Stomach (tissue), 9 donors: ENCODE results near the gene LDB3. TPM values are rescaled to one million over a fixed set of nuclear protein-coding genes. Genes with fewer than 3 reads are reported as not detected.

Source experiments
- DNase-seq, 2 donors: peaks; one replicate each; pipeline versions ENCODE4 v3.0.0 to v3.0.0-alpha.2; 2013 to 2019
- H3K27ac ChIP-seq, 5 donors: fragments of 200-600 bp in 4 of 5; sonication (generic) in 4 of 5; one replicate each; pipeline ENCODE4 v1.5.1; 2013 to 2019; ENCODE audit warnings: mild to moderate bottlenecking in 1 of 5, moderate library complexity in 1 of 5
- H3K27me3 ChIP-seq, 3 donors: fragments of 200-600 bp; sonication (generic); one replicate each; pipeline ENCODE4 v1.5.1; 2017 to 2019; ENCODE audit warnings: mixed run types in 1 of 3
- H3K36me3 ChIP-seq, 4 donors: fragments of 200-600 bp; sonication (generic); 1 replicate in 3 of 4; 2 replicates in 1 of 4; pipeline ENCODE4 v1.5.1; 2016 to 2019
- H3K4me1 ChIP-seq, 4 donors: fragments of 200-600 bp; sonication (generic); one replicate each; pipeline ENCODE4 v1.5.1; 2016 to 2019
- H3K4me3 ChIP-seq, 4 donors: fragments of 200-600 bp; sonication (generic) in 3 of 4; one replicate each; pipeline ENCODE4 v1.5.1; 2016 to 2019; ENCODE audit warnings: mild to moderate bottlenecking in 1 of 4
- H3K9me3 ChIP-seq, 4 donors: fragments of 200-600 bp; sonication (generic); one replicate each; pipeline ENCODE4 v1.5.1; 2016 to 2019
- EP300 ChIP-seq: sonication (generic); formaldehyde crosslinking; IDR thresholded peaks from one replicate; pipeline ENCODE4 v1.6.1; 2017; ENCODE audit warnings: antibody characterized with exemption
- POLR2A ChIP-seq, 4 donors: fragments of 450-650 bp; IDR thresholded peaks; one replicate each; pipeline ENCODE4 v1.6.1; 2016; ENCODE audit warnings: antibody characterized with exemption in 4 of 4, control low read depth in 2 of 4, mild to moderate bottlenecking in 1 of 4, moderate library complexity in 1 of 4
- POLR2AphosphoS5 ChIP-seq, 3 donors: sonication (generic); formaldehyde crosslinking; IDR thresholded peaks; one replicate each; pipeline ENCODE4 v1.6.1; 2016; ENCODE audit warnings: antibody characterized with exemption in 3 of 3
- WGBS, 5 donors: extraction: QIAGEN DNeasy Blood & Tissue Kit in 3 of 5; methylation state at CpG; one replicate each; pipeline versions ENCODE4 v1.1.5 to v1.1.7; 2013 to 2018; 5-methylcytosine and 5-hydroxymethylcytosine counted together
- intact Hi-C: fragments of 100-400 bp; cut with DNase I; formaldehyde crosslinking; loops from one replicate; pipeline ENCODE4 v1.15.1; 2023; ENCODE audit warnings: low total_unique reads
- polyA plus RNA-seq, 3 donors: library from polyadenylated mRNA; stranded (reverse); fragments of 200-250 nt; gene quantifications; one replicate each; pipeline ENCODE4 v1.2.3, GENCODE V29; 2013
- total RNA-seq, 5 donors: library from RNA; depleted of rRNA; stranded (reverse); fragments of >200 nt; gene quantifications; one replicate each; pipeline versions ENCODE4 v1.1.0 to v1.2.3, GENCODE V29; 2014 to 2016
- TF ChIP-seq, protein P1 (sequence below), 7 experiments: fragments of 450-650 bp in 4 of 7; fragments of 200-600 bp in 3 of 7; sonication (generic) in 3 of 7; IDR thresholded peaks; one replicate each; pipeline ENCODE4 v1.5.1; 2016 to 2019; ENCODE audit warnings: antibody characterized with exemption in 7 of 7, control low read depth in 2 of 7, mild to moderate bottlenecking in 1 of 7
- donor health status: healthy with polysubstance abuse.
- donor health status: Bipolar disorder and iron deficiency.
- donor health status: healthy.

Gene LDB3
- total and polyA plus RNA-seq, 8 donors: 0.29 to 8.5 (median 2.5) TPM

DNA sequence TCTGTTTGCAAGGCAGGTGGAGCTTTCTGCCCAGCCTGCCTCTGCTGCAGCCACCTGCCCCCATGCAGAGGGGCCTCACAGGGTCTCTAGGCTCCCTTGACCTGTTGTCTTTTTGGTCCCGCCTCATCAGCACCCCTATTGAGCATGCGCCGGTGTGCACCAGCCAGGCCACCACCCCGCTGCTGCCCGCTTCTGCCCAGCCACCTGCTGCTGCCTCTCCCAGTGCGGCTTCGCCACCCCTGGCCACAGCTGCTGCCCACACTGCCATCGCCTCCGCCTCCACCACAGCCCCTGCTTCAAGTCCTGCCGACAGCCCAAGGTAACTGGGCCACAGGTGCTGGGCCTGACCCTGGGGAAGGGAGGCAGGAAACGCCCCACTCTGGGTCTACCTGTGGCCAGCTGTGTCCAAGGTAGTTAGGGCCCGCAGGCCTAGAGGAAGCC, 38.1 kb downstream of the LDB3 start:
- TF ChIP-seq POLR2A (IDR thresholded peaks at IDR 0.05): no peak
- TF ChIP-seq, protein P1, sequence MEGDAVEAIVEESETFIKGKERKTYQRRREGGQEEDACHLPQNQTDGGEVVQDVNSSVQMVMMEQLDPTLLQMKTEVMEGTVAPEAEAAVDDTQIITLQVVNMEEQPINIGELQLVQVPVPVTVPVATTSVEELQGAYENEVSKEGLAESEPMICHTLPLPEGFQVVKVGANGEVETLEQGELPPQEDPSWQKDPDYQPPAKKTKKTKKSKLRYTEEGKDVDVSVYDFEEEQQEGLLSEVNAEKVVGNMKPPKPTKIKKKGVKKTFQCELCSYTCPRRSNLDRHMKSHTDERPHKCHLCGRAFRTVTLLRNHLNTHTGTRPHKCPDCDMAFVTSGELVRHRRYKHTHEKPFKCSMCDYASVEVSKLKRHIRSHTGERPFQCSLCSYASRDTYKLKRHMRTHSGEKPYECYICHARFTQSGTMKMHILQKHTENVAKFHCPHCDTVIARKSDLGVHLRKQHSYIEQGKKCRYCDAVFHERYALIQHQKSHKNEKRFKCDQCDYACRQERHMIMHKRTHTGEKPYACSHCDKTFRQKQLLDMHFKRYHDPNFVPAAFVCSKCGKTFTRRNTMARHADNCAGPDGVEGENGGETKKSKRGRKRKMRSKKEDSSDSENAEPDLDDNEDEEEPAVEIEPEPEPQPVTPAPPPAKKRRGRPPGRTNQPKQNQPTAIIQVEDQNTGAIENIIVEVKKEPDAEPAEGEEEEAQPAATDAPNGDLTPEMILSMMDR (IDR thresholded peaks at IDR 0.05): no peak
- TF ChIP-seq EP300: no peak
- TF ChIP-seq POLR2AphosphoS5 (IDR thresholded peaks at IDR 0.05): no peak
- Histone ChIP-seq H3K9me3 (no peaks in the 10 kb centered on the region), H3K27ac (peak overlapping the region in 1 of 5 donors; percentile 99), H3K4me3 (no peak overlapping the region), H3K36me3 (no peaks in the 10 kb centered on the region), H3K4me1 (peaks cover 3 to 15% (median 10%) of the 10 kb centered on the region in 4 donors), H3K27me3 (no peaks in the 10 kb centered on the region)
- intact Hi-C loops: no loop called here
- 67 to 90% (median 81%) methylated on average over 10 to 12 of the region's 12 CpGs for WGBS, 5 donors
- no peak for DNase-seq

DNA sequence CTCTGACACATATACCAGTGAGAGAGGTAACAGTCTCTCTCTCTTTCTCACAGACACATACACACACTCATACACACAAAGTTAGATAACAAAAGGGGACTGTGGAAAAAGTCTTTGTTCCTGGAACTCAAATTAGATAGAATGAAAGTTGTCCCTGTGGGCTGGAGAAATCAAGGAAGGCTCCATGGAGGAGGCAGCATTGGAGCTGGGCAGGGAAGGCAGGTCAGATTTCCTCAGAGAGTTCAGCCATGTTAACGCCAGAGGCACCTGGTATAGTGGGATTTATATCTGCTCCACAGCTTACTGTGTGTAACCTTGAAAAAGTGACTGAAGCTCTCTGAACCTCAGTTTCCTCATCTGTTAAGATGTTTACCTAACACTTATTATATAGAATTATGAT, 38.7 kb downstream of the LDB3 start:
- Histone ChIP-seq H3K9me3 (no peaks in the 10 kb centered on the region), H3K4me1 (peaks cover 3 to 17% (median 12%) of the 10 kb centered on the region in 4 donors), H3K27me3 (no peaks in the 10 kb centered on the region), H3K27ac (peak overlapping the region in 1 of 5 donors; percentile 99), H3K36me3 (no peaks in the 10 kb centered on the region), H3K4me3 (no peak overlapping the region)
- no peak for DNase-seq
- TF ChIP-seq POLR2A (IDR thresholded peaks at IDR 0.05) (no peak), EP300 (no peak), POLR2AphosphoS5 (IDR thresholded peaks at IDR 0.05) (no peak)
- TF ChIP-seq, protein P1 (IDR thresholded peaks at IDR 0.05): no peak
- 92 to 100% (median 94%) methylated on average over 1 of the region's 1 CpG for WGBS, 5 donors
- intact Hi-C loops: no loop called here

DNA sequence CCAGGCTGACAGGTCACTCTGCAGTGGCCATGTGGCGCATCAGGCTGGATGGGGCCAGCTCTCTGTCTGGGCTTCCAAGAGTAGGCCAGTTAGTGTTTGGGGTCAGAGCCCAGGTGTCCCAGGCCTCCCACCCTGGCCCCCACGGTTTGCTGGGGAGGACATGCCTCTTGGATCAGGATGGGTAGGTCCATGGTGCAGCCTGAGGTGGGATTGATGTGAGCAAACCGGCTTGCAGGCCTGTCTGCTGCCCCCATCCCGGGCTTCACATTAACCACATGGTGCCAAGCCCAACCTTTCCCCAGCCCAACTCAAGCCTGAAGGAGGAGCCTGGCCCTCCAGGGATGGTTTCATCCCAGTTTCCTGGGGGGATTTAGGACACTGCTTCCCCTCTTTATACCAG, 39.2 kb downstream of the LDB3 start:
- DNase-seq: no peak
- no peak for TF ChIP-seq POLR2AphosphoS5 (IDR thresholded peaks at IDR 0.05)
- TF ChIP-seq, protein P1 (IDR thresholded peaks at IDR 0.05): no peak
- Histone ChIP-seq H3K9me3 (no peaks in the 10 kb centered on the region), H3K27ac (peak overlapping the region in 1 of 5 donors; percentile 99), H3K27me3 (no peaks in the 10 kb centered on the region), H3K4me3 (no peak overlapping the region), H3K36me3 (no peaks in the 10 kb centered on the region), H3K4me1 (peaks cover 7 to 23% (median 17%) of the 10 kb centered on the region in 4 donors)
- intact Hi-C loops: no loop called here
- 66 to 82% (median 69%) methylated on average over 4 of the region's 4 CpGs for WGBS, 5 donors

DNA sequence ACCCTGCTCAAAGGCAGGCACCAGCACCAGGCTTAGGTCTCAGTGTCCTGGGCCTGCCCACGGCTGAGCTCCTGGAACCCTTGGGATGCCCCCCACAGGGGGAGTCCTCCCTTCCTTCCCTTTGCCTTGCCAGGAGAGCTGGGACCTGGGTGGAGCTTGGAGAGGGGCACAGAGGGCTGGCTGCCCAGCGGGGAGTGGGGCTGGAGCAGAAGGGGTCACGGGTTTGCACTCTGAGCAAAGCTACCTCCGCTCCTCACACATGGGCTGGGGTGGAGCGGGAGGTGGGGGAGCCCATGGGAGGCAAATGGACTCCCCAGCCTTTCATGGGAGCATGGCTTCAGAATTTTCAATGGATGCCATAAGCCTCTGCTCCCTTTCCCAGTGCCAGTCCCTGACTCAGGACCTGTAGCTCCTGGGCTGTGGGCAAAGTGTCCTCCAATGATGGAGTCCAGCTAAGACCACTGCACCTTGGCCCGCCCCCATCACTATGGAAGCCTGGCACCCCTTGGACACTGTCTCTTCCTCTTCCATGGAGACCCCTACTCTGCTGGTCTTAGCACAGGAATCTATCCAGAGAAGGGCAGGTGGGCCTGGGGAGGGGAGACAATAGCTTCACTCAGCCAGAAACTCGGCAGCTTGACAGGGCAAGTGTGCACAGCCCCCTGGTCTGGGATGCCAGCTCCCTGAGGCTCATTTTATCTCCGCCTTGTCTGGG, 39.9 kb downstream of the LDB3 start:
- intact Hi-C loops: no loop called here
- no peak for DNase-seq
- TF ChIP-seq POLR2A (IDR thresholded peaks at IDR 0.05): no peak
- TF ChIP-seq, protein P1 (IDR thresholded peaks at IDR 0.05): no peak
- no peak for TF ChIP-seq EP300
- no peak for TF ChIP-seq POLR2AphosphoS5 (IDR thresholded peaks at IDR 0.05)

More for the DNA sequence above, 39.9 kb downstream of the LDB3 start:
- WGBS, 5 donors: 85 to 95% (median 93%) methylated on average over 6 to 8 of the region's 8 CpGs
- H3K27me3 ChIP-seq: no peaks in the 10 kb centered on the region
- H3K4me1 ChIP-seq: peaks cover 7 to 28% (median 20%) of the 10 kb centered on the region in 4 donors
- H3K4me3 ChIP-seq: no peak overlapping the region
- peak overlapping the region in 2 of 5 donors; percentile 97 to 99 for H3K27ac ChIP-seq
- no peaks in the 10 kb centered on the region for H3K36me3 ChIP-seq
- no peaks in the 10 kb centered on the region for H3K9me3 ChIP-seq
